Inflammatory macrophage treated with lipopolysaccharide for 1 hour (primary cell): Measurements from ENCODE around the gene HTT.

Experiments used
- DNase-seq, 2 donors: peaks; one replicate each; pipeline ENCODE4 v3.0.0-alpha.2; 2020 to 2022

The HTT gene

DNA sequence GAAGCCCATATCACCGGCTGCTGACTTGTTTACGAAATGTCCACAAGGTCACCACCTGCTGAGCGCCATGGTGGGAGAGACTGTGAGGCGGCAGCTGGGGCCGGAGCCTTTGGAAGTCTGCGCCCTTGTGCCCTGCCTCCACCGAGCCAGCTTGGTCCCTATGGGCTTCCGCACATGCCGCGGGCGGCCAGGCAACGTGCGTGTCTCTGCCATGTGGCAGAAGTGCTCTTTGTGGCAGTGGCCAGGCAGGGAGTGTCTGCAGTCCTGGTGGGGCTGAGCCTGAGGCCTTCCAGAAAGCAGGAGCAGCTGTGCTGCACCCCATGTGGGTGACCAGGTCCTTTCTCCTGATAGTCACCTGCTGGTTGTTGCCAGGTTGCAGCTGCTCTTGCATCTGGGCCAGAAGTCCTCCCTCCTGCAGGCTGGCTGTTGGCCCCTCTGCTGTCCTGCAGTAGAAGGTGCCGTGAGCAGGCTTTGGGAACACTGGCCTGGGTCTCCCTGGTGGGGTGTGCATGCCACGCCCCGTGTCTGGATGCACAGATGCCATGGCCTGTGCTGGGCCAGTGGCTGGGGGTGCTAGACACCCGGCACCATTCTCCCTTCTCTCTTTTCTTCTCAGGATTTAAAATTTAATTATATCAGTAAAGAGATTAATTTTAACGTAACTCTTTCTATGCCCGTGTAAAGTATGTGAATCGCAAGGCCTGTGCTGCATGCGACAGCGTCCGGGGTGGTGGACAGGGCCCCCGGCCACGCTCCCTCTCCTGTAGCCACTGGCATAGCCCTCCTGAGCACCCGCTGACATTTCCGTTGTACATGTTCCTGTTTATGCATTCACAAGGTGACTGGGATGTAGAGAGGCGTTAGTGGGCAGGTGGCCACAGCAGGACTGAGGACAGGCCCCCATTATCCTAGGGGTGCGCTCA lies 165.8 kb downstream of the HTT start:
- no peak for DNase-seq

DNA sequence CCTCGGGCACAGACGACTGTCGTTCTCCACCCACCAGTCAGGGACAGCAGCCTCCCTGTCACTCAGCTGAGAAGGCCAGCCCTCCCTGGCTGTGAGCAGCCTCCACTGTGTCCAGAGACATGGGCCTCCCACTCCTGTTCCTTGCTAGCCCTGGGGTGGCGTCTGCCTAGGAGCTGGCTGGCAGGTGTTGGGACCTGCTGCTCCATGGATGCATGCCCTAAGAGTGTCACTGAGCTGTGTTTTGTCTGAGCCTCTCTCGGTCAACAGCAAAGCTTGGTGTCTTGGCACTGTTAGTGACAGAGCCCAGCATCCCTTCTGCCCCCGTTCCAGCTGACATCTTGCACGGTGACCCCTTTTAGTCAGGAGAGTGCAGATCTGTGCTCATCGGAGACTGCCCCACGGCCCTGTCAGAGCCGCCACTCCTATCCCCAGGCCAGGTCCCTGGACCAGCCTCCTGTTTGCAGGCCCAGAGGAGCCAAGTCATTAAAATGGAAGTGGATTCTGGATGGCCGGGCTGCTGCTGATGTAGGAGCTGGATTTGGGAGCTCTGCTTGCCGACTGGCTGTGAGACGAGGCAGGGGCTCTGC lies 166.5 kb downstream of the HTT start:
- DNase-seq: no peak

DNA sequence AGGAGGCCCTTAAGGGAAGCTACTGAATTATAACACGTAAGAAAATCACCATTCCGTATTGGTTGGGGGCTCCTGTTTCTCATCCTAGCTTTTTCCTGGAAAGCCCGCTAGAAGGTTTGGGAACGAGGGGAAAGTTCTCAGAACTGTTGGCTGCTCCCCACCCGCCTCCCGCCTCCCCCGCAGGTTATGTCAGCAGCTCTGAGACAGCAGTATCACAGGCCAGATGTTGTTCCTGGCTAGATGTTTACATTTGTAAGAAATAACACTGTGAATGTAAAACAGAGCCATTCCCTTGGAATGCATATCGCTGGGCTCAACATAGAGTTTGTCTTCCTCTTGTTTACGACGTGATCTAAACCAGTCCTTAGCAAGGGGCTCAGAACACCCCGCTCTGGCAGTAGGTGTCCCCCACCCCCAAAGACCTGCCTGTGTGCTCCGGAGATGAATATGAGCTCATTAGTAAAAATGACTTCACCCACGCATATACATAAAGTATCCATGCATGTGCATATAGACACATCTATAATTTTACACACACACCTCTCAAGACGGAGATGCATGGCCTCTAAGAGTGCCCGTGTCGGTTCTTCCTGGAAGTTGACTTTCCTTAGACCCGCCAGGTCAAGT lies 167.5 kb downstream of the HTT start:
- no peak for DNase-seq

DNA sequence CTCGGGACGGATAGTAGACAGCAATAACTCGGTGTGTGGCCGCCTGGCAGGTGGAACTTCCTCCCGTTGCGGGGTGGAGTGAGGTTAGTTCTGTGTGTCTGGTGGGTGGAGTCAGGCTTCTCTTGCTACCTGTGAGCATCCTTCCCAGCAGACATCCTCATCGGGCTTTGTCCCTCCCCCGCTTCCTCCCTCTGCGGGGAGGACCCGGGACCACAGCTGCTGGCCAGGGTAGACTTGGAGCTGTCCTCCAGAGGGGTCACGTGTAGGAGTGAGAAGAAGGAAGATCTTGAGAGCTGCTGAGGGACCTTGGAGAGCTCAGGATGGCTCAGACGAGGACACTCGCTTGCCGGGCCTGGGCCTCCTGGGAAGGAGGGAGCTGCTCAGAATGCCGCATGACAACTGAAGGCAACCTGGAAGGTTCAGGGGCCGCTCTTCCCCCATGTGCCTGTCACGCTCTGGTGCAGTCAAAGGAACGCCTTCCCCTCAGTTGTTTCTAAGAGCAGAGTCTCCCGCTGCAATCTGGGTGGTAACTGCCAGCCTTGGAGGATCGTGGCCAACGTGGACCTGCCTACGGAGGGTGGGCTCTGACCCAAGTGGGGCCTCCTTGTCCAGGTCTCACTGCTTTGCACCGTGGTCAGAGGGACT lies 168.8 kb downstream of the HTT start:
- no peak for DNase-seq

DNA sequence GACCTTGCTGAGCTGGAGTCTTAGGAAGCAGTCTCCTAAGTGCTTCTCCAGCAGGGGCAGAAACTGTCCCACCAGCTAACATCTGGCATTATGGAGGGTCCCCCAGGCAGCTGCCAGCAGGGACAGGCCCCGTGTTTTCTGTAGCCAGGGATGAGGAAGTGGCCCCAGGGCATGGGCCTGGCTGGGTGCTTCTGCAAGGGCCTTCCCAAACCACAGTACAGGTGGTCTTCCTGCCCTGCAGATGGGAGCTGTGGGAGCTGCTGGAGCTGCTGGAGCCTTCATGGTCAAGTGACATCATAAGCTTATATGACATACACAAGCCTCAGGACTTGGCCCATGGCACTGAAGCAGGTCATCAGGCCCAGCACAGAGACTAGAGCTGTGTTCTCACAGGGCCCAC lies 169.5 kb downstream of the HTT start:
- no peak for DNase-seq

DNA sequence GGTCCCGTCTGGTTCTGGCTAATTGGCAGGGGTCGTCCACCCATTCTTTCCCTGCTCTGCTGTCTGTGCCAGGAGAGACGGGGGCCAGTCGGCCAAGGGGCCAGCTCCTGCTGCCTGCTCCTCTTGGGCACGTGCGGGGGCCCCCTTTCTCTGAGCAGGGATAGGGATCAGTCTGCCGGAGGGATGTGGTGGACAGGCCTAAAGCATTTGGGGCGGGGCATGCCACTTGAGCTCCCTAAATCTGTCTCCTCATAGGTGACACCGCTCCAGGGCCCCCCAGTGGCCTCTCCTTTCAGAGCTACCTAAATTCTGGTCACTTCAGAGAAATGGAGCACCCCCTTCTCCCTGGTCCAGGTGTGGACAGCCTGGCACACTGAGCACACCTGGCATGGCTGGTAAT lies 170.3 kb downstream of the HTT start:
- no peak for DNase-seq

DNA sequence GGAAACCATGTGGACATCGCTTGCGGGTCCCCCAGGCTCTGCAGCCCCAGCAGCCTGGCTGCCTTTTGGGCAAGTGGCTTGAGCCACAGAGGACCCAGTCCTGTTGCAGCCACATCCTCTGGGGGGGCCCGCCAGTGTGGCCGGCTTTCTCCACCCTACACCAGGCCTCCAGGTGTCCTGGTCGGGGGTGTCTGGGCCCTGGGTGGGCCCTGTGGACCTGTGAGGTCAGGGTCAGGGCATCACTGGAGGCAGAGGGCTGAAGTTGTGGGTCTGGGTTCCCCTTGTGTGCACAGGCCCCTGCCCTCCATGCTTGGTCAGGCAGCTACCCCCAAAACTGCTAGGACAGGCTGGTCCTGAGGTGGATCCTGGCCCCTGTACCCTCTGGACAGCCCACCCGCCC lies 171.2 kb downstream of the HTT start:
- DNase-seq: no peak

DNA sequence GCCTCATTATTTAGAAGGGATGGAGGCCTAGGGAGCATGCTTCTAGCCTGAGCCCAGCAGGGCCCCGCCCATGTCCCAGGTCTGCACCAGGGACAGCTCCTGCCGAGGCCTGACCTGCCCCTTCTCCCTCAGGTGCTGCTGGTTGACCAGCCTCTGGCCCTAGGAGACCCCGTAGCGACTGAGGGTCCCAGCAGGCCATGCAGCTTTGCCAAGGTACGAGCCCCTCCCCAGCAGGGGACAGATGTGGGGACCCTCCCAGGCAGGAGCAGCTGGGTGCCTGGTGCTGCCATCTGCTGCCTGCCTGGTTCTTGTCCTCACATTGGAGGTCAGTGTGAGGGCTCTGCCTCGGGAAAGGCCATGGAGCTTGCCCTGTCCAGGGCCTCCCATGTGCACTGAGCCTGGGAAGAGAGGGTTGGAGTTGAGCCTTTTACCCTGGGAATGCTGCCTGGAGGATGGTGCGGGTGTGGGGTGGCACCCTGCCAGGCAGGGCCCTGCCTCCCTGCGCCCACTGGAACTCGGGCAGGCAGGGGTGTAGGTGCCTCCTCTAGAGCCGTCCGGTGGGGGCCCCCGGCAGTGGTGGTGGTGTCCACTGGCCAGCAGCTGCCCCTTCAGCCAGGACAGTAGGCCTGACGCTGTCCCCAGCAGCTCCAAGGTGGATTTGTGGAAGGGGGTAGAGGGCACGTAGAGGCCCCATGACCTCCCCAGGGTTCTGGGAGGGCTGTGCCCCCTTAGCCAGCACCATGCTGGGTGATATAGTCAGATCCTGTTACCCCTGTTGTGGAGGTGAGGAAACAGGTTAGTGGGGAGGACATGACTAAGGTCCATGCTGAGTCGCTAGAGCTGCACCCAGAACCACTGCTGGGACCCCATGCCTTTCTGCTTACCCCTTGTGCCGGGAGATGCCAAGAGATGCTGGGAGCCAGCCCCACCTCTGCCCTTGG lies 172.2 kb downstream of the HTT start:
- DNase-seq: no peak

DNA sequence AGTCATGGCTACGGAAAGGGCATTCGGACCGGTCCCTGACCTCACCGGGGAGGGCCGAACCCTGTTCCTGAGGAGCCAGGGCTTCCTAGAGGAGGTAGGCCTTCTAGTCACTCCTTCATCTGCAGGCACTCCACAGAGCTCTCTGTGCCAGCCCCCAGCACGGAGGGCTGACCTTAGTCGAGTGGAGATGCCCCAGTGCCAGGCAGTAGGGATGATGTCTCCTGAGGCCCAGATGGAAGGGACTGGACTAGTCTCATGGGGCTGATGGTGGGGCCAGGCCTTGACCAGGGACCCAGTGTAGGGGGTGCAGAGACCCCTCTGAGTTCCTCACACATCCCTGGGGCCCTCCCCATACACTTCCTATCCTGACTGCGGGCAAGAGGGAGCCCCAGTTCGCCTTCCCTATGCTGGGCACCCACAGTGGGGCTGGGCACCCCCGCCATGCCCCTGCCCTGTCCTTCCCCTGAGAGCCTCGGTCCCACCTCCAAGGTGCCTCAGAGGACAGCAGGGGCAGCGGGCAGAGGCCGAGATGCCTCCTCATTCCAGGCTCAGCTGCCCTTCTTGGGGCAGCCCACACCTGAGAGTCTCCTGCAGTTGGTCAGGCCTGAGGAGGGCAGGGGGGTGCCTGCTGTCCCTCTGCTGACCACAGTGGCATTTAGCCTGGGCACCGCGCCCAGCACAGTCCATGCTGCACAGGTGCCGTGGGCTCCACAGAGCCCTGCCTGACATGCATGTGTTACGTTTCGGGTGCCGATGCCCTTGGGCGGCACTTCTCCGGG lies 173.1 kb downstream of the HTT start:
- no peak for DNase-seq

DNA sequence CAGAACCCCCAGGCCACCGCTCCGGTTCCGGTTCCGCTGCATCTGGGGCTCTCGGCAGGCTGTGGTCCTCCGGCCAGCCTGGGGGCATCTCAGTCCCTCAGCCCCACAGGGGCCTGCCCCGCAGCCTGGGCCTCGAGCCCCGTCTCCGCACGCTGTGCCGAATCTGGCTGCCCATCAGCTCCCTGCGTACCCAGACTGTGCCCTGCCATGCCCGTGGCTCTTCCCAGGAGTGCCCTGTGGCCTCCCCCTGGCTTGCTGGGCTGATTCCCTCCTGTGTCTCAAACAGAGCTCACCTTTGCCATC lies 173.6 kb downstream of the HTT start:
- DNase-seq: no peak

DNA sequence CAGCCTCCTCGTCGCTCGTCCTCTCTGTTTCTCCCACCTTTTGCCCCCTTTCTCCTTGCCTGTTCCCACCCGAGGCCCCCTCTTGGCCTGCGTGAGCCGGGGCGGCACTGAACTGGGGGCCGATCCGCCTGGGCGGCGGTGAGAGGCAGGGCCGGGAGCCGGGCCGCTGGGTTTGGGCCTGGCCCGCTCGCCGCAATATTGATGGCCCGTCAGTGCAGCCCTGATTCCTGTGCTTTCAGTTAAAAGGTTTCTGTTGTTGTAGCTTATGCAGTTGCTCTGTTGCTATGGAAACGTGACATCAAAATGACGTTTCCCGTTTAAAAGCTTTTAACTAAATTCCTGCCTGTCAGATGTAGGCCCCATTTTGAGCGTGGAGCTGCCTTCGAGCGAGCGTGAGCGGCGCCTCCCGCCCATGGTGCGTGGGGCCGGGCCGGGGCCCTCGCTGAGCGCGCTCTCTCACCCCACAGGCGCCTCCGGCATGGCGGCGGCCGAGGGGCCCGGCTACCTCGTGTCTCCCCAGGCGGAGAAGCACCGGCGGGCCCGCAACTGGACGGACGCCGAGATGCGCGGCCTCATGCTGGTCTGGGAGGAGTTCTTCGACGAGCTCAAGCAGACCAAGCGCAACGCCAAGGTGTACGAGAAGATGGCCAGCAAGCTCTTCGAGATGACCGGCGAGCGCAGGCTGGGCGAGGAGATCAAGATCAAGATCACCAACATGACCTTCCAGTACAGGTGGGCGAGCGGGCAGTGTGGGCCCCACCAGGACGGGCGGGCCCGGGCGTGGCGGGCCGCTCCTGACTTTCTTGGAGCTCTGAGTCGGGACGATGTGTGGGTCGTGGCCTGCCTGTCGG lies 174.6 kb downstream of the HTT start, which contains the start of gene MSANTD1:
TSS of gene MSANTD1 (plus strand) at position 349 of the 851 bp plus-strand sequence. CDS start at position 413, 64 bp downstream.
- DNase-seq: no peak

DNA sequence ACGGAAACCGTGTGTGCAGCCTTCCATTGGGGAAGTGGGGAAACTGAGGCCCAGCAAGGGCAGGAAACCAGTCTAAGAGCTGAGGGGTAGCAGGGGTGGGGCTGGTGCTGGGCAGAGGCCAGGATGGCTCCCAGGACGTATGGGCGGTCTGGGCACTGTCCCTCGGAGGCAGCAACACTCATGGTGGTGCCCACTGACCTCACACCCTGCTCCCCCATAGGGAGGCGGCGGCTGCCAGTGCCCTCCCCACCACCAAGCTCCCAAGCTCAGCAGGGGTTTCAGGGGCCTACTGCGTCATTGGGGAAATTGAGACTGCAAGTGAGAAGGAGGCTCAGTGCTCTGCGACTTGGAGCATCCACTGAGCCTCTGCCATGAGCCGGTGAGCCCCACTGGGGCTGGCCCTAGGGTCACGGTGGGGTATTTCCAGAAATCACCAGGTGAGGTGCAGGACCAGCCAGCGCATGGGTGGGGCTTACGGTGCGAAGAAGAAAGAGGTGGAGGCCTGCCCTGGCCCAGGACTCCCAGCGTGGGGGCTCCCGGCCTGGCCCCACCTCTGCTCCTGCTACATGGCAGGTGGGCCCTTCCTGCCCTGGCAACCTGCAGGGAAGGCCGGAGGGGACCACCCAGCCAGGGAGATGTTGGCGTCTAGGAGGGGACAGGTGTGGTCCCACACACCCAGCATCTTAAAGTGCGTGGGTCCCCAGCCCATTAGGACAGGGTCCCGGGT lies 175.4 kb downstream of the HTT start:
- DNase-seq: no peak

DNA sequence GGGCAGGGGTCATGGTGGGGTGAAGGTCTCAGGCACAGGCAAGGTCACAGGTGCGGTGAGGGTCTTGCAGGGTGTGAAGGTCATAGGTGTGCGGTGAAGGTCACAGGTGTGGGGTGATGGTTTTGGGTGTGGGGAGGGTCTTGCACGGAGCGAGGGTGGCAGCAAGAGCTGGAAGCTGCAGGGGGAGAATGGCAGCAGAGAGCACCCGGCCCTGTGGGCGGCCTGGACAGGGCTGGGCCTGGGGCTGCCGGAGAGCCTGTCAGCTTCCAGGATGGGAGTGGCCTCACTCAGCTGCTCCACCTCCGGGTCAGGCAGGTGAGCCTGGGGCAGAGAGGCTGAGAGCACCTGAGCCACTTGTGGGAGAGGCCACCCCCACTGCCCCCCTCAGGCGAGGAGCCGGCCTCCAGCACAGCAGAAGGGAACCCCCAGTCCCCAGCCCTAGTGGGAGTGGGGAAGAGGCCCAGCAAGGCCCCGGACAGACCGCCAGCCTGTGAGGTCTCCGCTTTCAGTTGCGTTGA lies 176.0 kb downstream of the HTT start:
- no peak for DNase-seq

DNA sequence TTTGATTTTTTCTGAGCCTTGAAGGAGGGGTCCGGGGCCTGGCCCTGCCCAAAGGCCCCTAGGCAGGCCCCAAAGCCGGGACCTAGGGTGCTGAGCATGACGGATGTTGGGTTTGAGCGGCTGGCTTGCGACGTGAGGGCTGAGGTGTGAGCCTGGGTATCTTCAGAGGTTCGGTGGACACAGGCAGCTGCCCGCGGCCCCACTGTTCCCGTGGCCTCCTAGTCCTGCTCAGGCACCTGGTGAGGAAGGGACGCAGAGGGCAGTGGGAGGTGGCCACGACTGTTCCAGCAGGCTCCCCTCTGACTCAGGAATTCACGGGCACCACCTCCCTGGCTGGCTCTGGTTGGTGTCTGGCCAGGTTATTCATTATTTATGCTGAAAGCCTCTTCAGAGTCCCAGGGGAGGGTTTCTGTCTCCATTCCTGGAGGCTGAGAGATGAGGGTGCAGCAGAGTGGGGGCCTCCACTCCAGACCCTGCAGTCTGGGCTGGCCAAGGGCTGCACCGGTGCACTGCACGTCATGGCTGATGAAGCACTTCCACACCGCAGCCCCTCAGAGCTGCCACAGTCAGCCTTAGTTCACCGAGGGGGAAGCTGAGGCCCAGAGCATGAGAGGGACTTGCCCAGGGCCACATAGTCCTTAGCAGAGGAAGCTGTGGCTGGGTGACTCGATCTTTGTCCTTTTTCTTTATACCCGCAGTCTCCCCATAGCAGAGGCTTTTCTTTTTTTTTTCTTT lies 176.6 kb downstream of the HTT start:
- DNase-seq: no peak

DNA sequence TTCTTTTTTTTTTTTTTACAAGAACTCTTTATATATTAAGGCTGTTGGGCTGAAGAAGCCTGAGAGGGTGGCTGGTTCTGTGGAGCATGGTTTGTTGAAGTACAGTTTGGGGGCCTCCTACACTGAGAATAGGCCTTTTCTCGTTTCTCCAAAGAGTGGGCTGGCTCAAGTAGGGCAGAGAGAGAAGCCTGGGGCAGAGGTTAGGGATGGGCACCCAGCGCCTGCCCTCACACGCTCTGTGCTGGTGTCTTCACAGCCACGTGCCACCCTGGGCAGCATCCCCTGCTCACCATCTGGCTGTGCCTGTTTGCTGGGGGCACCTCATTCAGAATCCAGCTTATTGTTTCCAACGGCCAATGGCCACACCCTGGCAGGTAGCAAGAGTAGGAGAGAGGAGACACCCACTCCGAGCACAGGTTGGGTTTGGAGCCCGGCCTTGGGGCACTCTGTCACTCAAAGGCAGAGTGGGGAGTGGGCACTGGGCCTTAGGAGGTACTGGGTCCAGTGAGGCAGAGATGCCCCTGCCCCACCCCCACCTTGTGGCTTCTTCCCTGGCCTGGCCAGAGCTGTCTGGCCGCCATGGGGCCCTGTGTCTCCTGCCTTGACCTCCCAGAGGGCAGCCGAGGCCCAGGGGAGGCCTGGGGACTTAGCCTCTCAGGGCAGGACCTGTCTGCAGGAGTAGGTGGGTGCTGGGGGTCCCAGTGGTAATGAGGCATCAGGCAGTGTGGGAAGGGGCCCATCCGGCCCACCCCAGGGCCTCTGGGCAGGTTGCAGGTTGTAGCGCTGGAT lies 177.4 kb downstream of the HTT start:
- DNase-seq: no peak

DNA sequence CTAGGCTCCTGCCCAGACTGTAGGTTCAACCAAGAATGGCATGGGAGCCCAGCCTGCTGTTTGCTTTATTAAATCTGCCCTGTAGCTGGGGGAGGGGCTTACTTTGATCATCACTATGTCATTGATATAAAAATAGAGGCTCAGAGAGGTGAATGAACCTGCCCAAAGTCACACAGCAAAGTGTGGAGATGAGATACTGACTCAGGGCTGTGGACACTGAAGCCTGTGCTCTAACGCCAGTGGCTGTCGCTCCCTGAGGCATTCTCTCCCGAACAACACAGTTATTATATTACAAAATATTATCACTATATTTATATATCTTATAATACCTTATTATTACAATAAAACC lies 178.0 kb downstream of the HTT start:
- no peak for DNase-seq

DNA sequence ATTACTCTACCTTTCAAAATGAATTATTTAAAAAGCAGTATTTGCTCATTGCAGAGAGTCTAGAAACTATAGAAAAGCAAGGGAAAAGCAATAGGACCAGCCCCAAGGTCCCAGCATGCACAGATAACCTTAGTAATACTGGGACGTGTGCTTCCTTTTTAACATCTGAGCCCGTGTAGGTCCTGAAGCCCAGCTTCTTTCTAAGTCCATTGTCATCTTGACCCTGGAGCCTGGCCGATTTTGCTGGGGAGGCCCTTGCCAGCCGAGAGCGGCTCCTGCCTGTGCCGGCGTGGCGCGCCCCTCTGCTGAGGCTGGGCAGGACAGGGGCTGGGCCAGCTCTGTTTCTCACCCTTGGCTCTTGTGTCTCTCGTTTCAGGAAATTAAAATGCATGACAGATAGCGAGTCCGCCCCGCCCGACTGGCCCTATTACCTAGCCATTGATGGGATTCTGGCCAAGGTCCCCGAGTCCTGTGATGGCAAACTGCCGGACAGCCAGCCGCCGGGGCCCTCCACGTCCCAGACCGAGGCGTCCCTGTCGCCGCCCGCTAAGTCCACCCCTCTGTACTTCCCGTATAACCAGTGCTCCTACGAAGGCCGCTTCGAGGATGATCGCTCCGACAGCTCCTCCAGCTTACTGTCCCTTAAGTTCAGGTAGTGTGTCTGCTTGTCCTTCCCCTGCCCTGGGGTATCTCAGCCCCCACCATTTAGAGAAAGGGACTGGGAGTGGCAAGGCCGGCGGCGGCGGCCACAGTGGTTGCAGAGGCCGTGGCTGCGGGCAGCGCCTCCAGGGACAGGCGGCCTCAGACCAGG lies 178.6 kb downstream of the HTT start:
- DNase-seq: no peak
